Measurements from ENCODE around the gene CACNA1D.

Gene CACNA1D

DNA sequence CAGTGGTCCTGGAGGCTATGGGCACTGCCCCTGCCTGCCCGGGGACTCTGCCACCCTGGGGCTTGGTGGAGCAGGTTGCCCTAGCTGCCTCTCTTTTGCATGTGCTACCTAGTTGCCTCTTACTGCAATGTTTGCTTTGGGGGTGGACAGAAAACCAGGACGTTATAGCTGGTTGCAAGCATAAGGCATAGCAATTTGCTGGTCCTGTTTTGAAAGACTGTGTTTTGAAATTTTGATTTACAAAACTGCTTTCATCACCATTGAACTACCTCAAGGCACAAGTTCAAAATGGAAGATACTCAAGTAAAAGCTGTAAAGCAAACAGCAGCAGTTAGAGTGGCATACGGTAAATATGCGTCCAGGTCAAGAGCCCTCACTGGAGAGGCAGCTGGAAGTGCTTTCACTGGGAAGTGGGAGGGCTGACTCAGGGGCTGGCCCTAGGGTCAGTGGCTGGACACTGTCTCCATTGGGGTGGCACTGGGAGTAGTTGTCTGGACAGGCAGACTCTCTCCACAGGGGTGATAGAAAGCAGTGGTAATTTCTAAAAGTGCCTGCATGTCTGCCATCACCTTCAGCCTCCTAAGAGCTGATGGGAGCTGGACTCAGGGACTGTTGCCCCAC, 213.7 kb downstream of the CACNA1D start:
- DNase-seq (ENCODE audit: low read depth in 4 of 4, low spot score in 1 of 4) = no peak

DNA sequence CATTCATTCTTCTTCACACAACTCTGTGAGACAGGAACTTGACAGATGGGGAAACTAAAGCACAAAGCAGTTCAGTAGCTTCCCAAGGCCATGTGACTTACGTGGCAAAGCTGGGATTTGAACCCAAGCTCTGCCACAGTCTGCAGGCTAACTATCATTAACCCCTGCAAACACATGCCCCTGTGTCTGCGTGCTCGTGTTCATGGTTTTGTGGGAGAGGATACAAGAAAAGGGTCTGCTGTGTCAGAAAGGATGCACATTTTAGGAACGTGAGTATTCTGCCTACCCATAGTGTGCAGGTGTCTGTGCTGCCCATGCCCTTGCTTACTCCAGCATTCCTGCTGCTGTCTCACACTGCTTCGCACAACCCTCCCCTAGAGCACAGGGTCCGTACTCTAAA, 214.8 kb downstream of the CACNA1D start:
- DNase-seq (ENCODE audit: low read depth in 4 of 4, low spot score in 1 of 4) = no peak

DNA sequence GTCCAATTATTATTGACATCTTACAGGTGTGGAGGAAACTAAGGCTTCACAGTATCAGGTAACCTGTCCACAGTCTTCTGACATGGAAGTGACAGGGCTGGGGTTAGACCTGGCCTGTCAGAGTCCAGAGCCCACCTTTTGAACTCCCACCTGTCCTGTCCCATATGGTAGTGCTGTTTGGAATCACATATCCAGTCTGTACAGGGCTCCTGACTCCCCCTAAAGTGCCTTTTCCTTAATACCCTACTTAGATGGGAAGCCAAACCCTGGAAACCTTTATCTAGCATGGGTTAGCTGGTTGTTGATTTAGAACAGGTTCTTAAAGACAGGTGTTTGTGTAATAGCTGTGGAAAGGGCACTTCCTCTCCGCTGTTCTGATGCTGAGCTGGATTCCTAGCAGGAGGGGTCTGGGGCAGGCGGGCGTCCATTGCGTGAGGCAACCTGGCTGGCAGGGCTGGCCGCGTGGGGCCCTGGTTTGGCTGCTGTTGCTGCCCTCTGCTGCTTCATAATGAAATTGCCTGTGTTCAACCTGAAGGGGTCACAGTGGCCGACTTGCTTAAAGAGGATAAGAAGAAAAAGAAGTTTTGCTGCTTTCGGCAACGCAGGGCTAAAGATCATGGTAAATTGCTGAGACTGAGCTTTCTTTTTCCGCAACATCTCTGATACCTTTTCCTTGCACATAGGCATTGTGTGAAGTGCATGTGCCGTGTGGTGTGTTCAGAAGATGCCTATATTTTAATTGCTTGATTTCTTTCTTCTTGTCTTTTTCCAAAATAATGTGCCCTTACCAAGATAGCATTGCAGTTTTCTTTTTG, 215.7 kb downstream of the CACNA1D start:
- DNase-seq (ENCODE audit: low read depth in 4 of 4, low spot score in 1 of 4) = peak; percentile 6 to 37 (median 30)

DNA sequence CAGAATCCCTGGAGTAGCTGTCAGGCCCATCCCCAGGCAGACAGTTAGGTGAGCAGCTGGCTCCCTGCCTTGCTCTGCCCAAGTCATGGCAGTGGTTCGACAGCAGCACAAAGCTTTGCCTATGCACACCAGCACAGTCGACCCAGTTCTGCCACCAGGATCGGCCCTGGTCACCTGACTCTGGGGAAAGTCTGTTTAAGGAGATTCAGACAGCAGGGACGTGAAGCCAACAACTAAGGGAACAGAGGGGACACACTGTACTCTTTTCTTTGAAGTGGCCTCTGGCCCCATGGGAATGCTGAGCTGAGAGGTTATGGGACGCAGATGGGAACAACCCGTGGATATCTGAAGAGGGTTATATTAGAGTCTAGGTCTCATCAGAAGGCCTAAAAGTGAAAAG, 217.0 kb downstream of the CACNA1D start:
- no peak for DNase-seq (ENCODE audit: low read depth in 4 of 4, low spot score in 1 of 4)

DNA sequence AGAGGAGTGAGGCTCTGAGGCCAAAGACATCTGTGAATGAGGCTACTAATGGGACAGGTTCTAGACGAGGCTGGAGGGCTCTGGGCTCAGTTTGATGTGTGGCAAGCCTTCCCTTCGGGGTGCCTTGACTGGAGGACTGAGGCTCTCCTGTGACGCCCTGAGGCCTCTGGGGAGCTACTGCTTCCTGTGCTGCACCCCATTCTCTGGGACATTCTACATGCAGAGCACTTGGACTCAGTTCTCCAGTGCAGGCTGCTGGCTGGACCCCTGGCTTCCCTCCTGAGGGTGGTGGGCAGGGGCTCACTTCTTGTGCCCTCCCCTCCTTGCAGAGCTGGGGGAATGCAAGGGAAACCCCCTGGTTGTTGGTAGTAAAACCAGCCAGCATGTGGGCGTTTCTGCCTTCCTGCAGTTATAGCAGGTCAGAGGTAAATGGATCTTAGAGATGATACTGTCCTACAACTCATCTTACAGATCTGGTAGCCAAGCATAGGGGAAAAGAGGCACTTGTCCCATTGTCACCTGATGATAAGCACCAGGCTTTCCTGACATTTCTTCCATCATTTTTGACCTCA, 218.5 kb downstream of the CACNA1D start:
- DNase-seq (ENCODE audit: low read depth in 4 of 4, low spot score in 1 of 4) = no peak

DNA sequence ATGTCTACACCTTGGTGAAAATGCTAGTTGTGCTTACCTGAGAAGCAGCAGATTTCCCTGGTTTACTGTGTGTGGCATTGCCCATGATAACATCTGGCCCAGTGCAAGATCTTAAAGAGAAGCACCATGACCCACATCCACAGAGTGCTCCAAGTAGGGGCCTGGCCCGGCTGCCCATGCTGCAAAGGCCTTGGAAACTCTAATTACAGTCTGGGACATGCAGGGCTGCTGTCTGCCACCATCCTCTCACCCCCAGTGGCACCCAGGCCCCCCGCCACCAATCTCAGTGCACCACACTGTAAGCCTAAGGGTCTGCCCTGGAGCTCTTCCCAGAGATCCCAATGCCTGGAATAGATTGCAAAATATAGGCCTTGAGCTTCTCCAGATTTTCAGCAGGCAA, 219.2 kb downstream of the CACNA1D start:
- no peak for DNase-seq (ENCODE audit: low read depth in 4 of 4, low spot score in 1 of 4)

DNA sequence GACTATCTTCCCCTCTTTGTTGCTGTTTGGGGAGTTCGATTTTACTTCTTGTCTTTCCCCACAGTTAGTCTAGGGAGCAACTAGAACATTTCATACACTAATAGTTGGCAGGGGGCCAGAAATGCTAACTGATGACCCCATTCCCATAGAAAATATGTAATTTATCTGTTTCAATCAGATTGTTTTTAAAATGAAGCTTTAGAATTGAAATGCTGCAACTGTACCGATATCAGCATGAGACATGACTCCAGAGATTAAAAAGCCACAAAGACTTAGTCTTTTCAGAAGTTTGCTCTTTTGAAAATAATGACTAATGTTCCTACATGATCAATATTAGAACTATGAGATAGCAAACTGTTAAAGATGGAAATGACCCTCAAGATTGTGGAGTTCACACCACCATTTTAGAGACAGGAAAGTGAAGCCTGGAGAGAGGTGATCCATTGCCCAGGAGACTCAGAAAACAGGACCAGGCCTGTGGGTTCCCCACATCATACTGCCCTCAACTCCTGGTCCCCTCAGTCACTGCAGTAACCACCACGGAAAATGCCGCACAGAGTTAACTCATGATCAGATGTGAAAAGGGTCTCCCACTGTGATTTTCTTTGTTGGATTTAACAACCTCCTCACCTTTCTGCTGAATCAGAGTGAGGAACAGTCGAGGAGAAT, 221.5 kb downstream of the CACNA1D start:
- no peak for DNase-seq (ENCODE audit: low read depth in 4 of 4, low spot score in 1 of 4)

DNA sequence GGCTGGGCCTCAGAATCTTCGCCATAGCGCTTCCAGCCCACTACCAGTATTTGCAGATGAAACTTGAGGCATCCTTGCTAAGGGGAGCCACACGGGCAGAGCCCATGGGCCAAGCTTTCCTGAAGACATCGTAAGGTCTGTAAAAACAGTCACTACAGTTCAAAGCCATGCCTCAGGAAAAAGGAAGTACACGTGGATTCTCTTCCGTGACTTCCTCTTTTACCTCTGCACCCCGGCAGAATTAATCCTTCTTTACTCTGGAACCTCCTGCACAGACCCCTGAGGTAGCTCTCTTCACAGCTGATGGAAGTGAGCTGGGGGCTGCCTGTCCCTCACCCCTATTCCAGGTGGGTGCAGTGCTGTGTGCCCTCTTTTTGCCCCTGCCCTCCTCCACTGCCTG, 222.6 kb downstream of the CACNA1D start:
- DNase-seq (ENCODE audit: low read depth in 4 of 4, low spot score in 1 of 4) = no peak

DNA sequence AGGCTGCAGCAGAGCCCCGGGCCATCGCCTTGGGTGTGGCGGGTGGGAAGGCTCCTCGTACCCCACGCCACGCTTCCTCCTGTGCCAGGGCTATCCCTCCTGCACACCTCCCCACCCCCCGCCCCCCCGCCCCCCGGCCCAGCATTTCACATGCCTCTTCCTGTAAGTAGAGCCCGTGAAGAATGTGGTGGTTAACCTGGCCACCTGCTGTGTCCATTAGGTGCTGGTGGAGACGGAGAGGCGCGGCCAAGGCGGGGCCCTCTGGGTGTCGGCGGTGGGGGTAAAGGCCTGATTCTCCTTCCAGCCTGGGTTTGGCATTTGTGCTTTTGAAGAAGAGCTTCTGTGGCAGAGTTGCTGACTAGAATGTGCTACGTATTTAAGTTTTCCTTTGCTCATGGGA, 224.1 kb downstream of the CACNA1D start:
- no peak for DNase-seq (ENCODE audit: low read depth in 4 of 4, low spot score in 1 of 4)

DNA sequence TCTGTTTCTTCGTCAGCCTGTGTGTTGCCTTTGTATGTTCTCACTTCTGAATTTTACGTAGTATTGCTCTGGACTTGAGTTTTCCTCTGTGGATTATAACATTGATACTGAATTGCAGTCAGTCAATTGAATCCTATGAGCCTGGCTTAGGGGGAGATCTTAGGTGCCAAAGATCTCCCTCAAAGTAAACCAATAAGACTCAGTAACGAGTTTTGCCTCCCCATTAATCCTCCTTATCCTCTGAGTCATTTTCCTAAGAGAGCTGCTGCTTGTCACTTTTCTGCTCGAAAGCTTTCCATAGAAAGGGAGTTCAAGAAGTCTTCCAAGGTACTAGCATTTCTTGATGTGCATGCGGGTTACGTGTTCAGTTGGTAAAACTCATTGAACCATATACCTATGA, 225.4 kb downstream of the CACNA1D start:
- DNase-seq (ENCODE audit: low read depth in 4 of 4, low spot score in 1 of 4) = no peak

DNA sequence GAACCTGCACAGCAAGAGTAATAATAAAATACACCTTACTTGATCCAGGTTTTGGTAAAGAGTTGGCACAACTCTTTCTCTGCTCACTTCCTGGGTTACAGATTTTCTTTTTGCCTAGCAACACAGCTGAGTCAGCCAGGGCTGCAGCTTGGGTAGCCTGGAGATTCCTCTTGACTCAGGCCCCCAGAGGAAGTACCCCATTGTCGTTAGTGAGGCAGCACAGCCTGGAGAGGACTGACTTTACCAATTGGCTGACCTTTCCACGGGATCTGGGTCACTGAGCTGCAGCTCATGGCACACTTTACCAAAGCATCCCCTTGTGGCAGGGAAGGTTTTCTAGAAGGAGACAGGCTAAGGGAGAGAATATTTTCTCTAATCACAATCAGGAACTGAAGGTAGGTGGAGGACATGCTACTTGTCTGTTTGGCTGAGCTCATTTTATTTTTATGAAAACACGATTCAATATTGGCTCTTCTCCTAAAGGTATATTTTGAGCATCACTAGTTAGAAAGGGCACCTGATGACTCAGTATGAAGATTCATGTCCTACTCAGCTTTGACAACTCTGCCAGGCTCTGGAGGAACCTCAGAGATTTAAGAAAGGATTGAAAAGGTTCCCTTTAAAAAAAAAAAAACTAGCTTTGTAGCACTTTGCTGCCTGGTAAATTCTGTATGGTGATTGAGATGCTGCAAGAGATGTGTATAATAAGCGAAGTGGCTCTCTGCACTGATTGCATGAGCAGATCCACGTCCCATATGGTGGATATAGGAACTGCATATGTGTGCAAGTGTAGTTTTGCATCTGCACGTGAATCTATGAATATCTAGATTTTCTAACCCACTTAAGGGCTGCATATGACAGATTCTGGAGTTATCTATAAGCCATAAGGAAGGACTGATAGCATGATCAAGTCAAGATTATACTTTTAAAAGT, 227.0 kb downstream of the CACNA1D start:
- DNase-seq (ENCODE audit: low read depth in 4 of 4, low spot score in 1 of 4) = no peak

DNA sequence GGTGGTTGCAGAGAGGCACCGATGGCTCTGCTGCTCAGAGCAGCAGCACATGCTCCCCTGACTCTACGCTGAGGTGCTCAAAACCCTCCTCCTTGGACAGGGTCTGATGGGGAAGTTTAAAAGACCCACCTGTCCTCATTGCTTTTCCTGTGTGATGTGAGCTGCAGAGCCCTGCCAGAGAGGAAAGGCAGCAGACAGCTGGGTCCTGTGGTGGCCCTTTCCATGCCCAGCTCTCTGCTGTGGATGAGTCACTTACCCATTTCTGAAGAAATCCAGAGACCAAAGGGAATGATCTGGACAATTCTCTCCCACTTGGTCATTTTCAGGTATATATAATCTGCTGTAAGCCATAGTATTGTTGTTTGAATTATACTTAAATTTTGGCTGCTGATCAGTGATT, 230.2 kb downstream of the CACNA1D start:
- DNase-seq (ENCODE audit: low read depth in 4 of 4, low spot score in 1 of 4) = no peak

DNA sequence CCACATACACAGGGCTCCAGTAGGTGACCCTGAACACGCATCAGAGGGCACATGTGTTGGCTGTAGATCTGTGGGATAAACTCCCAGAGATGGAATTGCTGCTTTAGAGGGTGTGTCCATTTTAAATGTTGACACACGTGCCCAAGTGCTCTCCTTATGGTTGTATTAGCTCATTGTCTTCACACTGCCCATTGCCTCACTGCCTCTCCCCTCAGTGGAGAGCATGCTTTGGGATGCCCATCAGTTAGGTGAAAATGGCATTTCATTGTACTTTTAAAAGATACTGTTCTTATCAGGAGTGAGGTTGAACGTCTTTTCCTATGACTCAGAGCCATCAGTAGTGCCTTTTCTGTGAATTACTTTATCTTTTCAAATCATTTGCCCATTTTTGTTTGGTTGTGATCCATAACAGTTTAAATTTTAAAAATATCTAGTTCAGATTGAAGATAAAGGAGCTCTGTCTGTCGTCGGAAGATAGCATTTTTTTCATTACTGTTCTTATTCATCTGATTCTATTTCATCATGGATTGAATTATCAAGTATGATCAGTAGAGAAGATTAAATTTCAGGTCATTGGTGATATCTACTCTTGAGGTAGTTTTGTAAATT, 231.1 kb downstream of the CACNA1D start:
- DNase-seq (ENCODE audit: low read depth in 4 of 4, low spot score in 1 of 4) = no peak

DNA sequence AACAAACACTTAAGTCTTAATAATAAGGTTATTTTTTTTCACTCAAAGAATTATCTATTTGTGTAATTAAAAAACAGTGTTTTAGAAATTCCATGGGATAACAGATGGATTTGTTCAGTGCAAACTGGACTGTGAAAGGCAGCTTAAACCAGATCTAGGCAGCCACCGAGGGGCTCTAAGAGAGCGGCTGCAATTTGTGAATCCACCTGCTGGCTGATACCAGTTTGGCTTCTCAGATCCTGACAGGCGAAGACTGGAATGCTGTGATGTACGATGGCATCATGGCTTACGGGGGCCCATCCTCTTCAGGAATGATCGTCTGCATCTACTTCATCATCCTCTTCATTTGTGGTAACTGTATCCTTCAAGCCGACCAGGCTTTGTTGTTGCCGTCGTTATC, 232.2 kb downstream of the CACNA1D start:
- no peak for DNase-seq (ENCODE audit: low read depth in 4 of 4, low spot score in 1 of 4)

DNA sequence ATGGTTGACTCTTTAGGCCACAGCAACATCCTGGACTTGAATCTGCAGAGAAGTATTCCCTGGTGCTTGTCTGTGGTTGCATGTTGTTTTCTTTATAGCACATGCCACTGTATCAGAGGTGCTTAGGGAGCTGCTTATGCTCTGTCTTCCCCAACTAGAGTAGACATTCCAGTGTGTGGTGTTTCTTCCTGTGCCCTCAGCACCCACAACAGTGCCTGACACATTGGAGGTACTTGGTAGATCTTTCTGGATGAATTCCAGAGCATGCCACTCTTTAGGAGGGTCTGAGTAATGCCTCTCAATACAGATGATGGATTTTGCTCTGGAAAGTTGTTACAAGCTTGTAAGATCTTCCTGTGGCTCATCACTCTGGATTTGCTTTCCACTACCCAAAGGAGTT, 234.2 kb downstream of the CACNA1D start:
- no peak for DNase-seq (ENCODE audit: low read depth in 4 of 4, low spot score in 1 of 4)

DNA sequence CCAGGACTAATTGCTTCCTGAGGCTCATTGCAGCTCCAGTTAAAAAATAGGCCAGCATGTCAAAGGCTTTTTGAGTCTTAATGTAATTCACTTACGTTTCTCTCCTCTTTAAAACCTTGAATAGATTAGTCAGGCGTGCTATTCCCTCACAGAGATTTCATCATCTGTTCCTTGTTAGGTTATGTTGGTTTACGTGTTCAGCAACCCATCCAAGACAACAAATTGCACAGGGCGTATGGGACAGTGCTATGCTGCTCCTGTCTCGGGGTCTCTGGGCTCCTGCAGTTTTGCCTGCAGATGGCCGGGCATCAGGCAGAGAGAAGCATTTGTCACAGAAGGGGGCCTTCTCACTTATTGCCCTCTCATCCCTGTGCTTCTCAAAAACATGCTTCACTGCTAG, 234.7 kb downstream of the CACNA1D start:
- no peak for DNase-seq (ENCODE audit: low read depth in 4 of 4, low spot score in 1 of 4)

DNA sequence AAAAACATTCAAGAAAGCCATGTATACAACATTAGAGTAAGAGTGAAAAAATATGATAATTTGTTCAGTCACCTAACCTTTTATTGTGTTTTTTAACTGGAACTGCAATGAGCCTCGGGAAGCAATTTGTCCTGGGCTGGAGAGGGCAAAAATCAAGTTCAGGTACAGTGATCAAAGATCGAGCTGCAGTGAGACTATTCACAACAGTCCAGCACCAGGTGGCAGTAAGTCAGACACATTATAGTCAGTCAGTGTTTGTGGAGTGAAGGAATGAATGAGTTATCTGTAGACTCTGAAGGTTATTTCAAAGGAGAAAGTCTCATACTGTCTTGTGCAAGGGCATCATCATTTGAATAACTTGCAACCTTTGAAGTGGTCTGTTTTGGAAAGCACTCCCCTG, 235.2 kb downstream of the CACNA1D start:
- no peak for DNase-seq (ENCODE audit: low read depth in 4 of 4, low spot score in 1 of 4)

DNA sequence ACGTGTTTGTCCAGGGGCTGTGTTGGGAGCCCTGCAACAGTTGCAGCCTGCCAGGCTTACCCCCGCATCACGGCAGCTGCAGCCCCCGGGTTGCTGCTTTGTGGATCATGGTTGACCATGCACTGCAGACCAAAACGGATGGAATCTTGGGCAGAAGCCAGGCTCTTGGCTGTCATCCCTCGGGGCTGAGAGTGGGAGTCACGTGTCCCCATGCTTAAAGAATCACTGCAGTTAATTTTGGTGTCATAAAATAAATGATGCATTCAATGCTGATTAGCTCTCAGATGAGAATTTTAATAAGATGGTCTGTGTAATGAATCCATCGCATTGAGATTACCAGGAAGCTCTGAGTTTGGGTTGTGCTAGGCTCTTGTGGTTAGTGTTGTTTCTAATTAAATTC, 236.2 kb downstream of the CACNA1D start:
- no peak for DNase-seq (ENCODE audit: low read depth in 4 of 4, low spot score in 1 of 4)

DNA sequence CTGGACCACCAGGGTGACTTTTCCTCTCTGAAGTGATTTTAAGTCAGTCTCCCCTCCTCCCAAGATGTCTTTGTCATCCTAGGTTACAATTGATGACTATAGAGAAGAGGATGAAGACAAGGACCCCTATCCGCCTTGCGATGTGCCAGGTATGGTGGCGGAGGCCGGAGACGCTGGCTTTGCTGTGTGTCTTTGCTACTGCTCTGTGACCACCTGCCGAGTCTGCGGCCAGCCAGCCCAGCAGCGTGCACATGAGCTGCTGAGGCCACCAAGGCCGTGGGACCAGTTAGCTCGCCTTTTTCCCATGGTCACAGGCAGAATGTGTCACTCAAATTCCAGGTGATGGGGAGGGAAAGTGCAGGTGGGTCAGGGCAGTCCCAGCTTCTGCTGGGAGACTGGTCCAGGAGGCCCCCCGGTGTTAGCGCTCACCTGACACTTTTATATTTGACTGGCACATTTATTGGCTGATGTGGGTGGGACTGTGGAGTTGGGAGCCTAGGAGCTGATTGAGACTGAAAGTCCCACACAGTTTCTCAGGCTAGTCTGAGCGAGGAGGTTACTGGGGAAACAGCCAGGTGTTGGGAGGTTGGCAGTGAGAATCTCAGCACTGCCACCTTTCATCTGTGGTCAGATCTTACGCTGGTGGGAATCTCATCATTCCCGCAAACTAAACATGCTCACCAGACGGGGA, 237.7 kb downstream of the CACNA1D start:
- no peak for DNase-seq (ENCODE audit: low read depth in 4 of 4, low spot score in 1 of 4)

DNA sequence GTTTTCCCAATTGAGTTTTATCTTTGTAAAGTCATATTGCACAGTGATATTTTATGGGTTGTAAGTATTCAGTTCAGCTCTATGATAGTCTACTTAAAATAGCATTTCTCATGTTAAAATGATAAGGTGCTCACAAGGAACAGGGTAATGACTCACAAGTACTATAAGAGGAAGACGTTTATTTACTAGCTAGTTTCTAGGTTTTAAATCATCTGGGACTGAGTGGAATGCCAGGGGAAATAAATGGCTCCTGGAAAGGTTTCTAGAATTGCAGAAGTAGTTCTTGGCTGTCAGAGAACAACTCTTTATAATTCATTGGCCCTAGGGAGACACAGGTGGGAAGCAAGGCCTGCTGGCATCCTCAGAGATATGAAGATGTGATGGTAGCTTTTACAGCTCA, 239.0 kb downstream of the CACNA1D start:
- no peak for DNase-seq (ENCODE audit: low read depth in 4 of 4, low spot score in 1 of 4)
